GM12865 (cell line): ENCODE measurements around the gene BCAR1.
A peak's percentile ranks its signal among the peaks of the same experiment; 100 is the strongest.

Experiments used
- DNase-seq: peaks from one replicate; pipeline ENCODE4 v3.0.0; 2010; ENCODE audit warnings: low read depth
- H3K4me3 ChIP-seq: 2 replicates; pipeline ENCODE4 v1.5.1; 2011; ENCODE audit warnings: mild to moderate bottlenecking, low read depth, low read length, control low read depth
- TF ChIP-seq, protein P1 (sequence below): IDR thresholded peaks from 2 replicates; pipeline ENCODE4 v1.5.1; 2011; ENCODE audit warnings: low read length, control low read depth, low read depth, inconsistent platforms; ENCODE audit not compliant: insufficient read depth; ENCODE audit errors: missing control alignments

Gene BCAR1

DNA sequence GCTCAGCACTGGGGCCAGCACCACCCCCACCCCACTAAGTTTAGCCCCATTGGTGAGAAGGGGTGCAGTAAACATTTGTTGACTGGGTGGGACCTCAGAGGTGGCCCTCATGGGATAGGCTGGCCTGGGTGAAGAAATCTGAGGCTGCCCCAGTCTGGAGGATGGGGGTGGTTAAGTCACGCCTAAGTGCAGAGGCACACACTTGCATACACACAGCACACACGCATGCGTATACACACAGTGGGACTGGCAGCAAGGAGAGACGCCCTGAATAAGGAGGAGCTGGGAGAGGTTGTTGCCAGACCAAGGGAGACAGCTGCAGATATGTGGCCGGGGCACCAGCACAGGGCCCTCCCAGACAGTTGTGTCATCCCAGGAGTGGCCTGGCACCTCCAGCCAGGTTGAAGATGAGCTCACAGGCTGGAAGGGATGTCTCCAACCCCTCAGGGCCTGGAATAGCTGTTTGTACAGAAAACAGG lies 3.0 kb upstream of the BCAR1 start:
- TF ChIP-seq, protein P1, sequence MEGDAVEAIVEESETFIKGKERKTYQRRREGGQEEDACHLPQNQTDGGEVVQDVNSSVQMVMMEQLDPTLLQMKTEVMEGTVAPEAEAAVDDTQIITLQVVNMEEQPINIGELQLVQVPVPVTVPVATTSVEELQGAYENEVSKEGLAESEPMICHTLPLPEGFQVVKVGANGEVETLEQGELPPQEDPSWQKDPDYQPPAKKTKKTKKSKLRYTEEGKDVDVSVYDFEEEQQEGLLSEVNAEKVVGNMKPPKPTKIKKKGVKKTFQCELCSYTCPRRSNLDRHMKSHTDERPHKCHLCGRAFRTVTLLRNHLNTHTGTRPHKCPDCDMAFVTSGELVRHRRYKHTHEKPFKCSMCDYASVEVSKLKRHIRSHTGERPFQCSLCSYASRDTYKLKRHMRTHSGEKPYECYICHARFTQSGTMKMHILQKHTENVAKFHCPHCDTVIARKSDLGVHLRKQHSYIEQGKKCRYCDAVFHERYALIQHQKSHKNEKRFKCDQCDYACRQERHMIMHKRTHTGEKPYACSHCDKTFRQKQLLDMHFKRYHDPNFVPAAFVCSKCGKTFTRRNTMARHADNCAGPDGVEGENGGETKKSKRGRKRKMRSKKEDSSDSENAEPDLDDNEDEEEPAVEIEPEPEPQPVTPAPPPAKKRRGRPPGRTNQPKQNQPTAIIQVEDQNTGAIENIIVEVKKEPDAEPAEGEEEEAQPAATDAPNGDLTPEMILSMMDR = no peak
- no peak overlapping the region for H3K4me3 ChIP-seq
- no peak for DNase-seq

- H3K4me3 ChIP-seq = no peak overlapping the region
- TF ChIP-seq, protein P1 = no peak
- no peak for DNase-seq
These were observed 1.8 kb upstream of the BCAR1 start for GRCh38 chr16:75252946-75253911.

DNA sequence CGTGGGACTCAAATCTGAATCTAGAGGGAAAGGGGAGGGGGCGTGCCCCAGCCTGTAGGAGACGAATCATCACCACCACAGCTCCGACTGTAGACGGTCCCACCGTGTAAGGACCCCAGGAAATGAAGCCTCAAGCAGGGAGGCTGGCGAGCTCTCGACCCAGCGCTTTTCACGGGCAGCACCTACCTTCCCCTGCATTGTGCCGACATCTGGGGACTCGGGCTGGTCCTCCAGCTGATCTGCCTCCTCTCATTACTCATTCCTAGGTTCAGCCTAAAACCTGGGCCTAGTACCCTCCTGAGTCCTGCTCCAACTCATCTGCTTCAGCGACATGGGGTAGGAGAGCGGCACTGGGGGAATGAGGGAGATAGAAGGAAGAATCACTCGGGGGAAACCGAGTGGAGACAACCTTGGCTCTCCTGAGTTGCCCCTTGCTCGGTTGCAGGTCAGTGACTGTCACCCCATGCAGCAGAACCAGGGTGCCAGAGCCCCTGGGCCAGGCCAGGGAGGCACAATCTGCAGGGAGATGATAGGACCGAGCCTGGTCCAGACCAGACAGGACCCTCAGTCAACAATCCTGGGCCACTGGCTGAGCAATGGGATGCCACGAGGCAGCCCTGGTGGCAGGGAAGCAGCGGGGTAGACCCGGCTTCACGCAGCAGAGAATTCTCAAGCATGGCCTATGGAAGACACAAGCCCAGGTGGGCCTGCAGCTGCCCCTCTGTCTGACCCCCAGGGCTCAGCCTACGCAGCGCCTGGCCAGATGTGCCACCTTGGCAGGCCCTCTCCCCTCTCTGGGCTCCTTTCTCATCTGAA lies 833 bp upstream of the BCAR1 start:
- H3K4me3 ChIP-seq = peak overlapping the region; percentile 25
- DNase-seq = no peak

DNA sequence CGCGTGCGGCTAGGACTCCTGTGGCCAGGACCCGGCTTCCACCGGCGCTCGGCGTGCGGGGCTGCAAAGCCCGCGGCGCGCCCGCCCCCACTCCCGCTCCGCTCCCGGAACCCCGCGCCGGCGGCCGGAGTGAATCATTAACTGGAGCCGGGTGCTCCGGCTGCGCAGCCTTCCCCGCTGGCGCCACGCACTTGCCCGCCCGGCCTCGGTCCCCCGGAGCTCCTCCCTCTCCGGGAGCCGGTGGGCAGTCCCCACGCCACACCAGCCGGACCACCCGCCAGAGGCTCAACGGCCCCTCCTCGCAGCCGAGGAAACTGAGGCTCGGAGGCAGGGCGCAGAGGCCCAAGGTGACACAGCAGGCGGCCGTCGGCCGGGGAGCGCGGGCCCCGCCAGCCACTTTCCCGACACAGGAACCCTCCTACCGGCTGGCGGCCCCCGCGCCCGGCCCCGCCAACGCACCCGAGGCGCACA lies 580 bp downstream of the BCAR1 start:
- TF ChIP-seq, protein P1 = no peak
- no peak for DNase-seq
- H3K4me3 ChIP-seq = peak overlapping the region; percentile 60

More for the DNA sequence above, 833 bp upstream of the BCAR1 start:
- TF ChIP-seq, protein P1 = no peak

DNA sequence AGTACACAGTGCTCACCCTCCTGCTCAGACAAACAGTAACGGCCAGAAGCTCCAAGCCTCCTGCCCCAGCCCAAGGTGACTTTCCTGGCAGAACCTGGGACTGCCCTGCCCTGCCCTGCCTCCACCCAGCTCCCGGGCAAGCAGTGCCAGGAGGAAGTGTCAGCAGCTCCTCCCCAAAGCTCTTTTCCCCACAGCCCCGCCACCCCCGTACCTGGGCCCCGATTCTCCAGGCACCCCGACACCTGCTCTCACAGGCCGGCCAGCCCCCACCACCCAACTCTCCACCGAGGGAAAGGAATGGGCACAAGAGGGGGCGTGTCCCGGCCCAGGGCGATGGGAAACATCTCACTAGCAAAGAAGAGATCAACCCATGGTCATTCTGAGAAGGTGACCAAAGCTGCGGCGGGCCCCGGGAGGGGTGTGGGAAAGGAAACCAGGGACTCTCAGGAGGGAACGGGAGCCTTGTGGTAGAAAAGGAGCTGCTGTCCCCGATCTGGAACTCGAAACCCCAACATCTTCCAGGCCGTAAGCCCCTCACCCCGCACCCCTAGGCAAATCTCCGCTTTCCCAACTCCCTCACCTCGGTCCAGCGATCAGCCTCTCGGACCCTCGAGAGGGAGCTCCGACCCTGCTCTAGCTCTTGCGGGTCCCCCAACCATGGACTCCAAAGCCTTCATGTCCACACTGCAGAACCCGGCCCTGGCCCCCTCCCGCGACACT lies 1.2 kb downstream of the BCAR1 start:
- DNase-seq = no peak

GRCh38 chr16:75249441-75249840 lies 2.0 kb downstream of the BCAR1 start:
- H3K4me3 ChIP-seq = no peak overlapping the region
- TF ChIP-seq, protein P1 = no peak
- no peak for DNase-seq

More for the DNA sequence above, 1.2 kb downstream of the BCAR1 start:
- peak overlapping the region; percentile 60 for H3K4me3 ChIP-seq
- TF ChIP-seq, protein P1 = no peak
